ENCODE results near the gene TTC23. TPM values are rescaled to one million over a fixed set of nuclear protein-coding genes. Genes with fewer than 3 reads are reported as not detected.
A peak's percentile ranks its signal among the peaks of the same experiment; 100 is the strongest.

TTC23 gene, protein sequence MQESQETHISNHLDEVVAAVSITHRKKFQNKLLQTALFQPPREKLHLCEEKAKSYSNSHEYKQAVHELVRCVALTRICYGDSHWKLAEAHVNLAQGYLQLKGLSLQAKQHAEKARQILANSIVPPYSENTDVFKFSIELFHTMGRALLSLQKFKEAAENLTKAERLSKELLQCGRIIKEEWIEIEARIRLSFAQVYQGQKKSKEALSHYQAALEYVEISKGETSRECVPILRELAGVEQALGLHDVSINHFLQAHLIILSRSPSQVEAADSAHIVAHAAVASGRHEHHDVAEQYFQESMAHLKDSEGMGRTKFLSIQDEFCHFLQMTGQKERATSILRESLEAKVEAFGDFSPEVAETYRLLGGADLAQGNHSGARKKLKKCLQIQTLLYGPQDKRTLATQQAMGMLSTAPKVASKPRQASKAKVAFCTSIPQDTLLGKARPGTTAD
- 16.5 and 19.2 TPM in 2 replicates for polyA plus RNA-seq (2013)

DNA sequence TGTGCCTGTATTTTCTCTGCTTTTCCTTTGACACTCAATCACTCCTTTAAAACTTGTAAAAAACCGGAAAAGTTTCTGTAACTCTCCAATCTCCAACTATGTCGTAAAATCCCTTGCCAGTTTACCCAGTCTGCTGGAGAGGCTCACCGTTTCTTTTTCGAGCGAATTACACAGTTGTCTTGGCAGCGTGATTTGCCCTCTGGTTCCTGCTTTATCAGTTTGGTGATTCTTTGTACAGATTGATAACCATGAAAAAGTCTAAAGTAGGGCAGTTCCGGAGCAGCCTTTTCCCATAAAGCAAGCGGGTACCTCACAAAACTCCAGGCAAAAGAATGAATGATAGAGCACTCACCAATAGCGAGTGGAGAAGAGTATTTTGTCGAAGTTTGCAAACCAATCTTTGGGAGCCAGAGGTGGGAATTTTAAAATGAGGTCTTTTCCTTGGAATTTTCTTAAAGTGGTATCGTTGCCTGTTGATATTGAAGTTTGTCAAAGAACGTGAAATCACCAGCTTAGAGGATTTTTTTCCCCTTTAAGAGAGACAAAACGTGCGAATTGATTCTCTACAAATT, at the start of gene TTC23:
Gene TTC23 (minus strand): TSS at position 312 of the 572 bp plus-strand sequence. CDS start 20,869 bp downstream, outside the sequence.
- H3K18ac ChIP-seq (ENCODE audit: low read length) = peak within 1 kb of the TSS; percentile 29
- H2BK12ac ChIP-seq (ENCODE audit: low read length) = no peak within 1 kb of the TSS
- peaks cover 3% of the 10 kb centered on the region for H3K79me2 ChIP-seq (ENCODE audit: control insufficient read depth, insufficient read depth, low read length, poor library complexity)
- peak; percentile 27 to 47 for DNase-seq
- H3K36me3 ChIP-seq (ENCODE audit: control insufficient read depth in 1 of 2, insufficient read depth in 2 of 2, low read length in 2 of 2) = peaks cover 0 to 2% of the 10 kb centered on the region in 2 experiments
- H3K4me3 ChIP-seq (ENCODE audit: low read depth, low read length) = peak within 1 kb of the TSS; percentile 65
- H3K27ac ChIP-seq (ENCODE audit: low read depth, low read length) = peak within 1 kb of the TSS; percentile 18
- peaks cover 2 to 5% of the 10 kb centered on the region in 2 experiments for H3K4me1 ChIP-seq (ENCODE audit: control insufficient read depth in 1 of 2, insufficient read depth in 2 of 2, low read length in 2 of 2)
- WGBS (ENCODE audit: extremely low coverage, insufficient coverage, insufficient read length) = no CpG with 5 or more reads among the region's 14 CpGs
- H3K9ac ChIP-seq (ENCODE audit: low read length) = peak within 1 kb of the TSS; percentile 23
- peak within 1 kb of the TSS; percentile 63 for H4K8ac ChIP-seq (ENCODE audit: low read depth, low read length)
- no peak within 1 kb of the TSS for H3K14ac ChIP-seq (ENCODE audit: low read length)
- peak within 1 kb of the TSS; percentile 52 for H3K4me2 ChIP-seq (ENCODE audit: low read length)
- no peak within 1 kb of the TSS for H2BK120ac ChIP-seq (ENCODE audit: insufficient read depth, low read length, poor library complexity)
- no peak within 1 kb of the TSS for H3K4ac ChIP-seq (ENCODE audit: low read depth, low read length)
- H3K79me1 ChIP-seq (ENCODE audit: low read length) = peaks cover 3% of the 10 kb centered on the region
- H2AK5ac ChIP-seq (ENCODE audit: low read length) = peak within 1 kb of the TSS; percentile 74
- H2BK5ac ChIP-seq (ENCODE audit: low read depth, low read length, poor library complexity) = no peak within 1 kb of the TSS
- H3K23ac ChIP-seq (ENCODE audit: low read length) = no peak within 1 kb of the TSS
- no peaks in the 10 kb centered on the region for H3K9me3 ChIP-seq (ENCODE audit: insufficient read depth, low read depth, low read length)
- H4K12ac ChIP-seq (ENCODE audit: low read depth, low read length) = no peak within 1 kb of the TSS
- H2AFZ ChIP-seq (ENCODE audit: insufficient read depth, low read length, poor library complexity) = no peak within 1 kb of the TSS
- H3K27me3 ChIP-seq (ENCODE audit: insufficient read depth, low read length) = no peaks in the 10 kb centered on the region
- H4K91ac ChIP-seq (ENCODE audit: low read depth, low read length) = no peak within 1 kb of the TSS

DNA sequence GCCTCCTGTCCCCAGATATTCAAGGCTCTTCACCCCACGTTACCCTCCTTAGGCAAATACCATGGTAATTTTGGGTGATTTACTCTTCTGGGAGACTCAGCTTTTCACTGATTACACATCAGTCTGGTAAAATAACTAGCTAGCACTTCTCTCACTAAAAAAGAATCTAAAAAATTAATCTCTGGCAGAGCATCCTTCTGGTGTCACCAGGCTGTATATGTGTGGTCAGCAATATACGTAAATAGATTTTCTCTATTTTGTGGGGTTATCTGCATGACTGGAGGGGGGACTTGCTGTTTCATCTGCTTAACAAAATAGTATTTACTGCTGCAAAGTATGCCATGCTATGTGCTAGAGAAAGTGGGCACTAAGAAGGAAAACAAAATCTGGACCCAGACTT, 47.0 kb upstream of the TTC23 start:
- Histone ChIP-seq H3K27ac (ENCODE audit: low read depth, low read length) (no peak overlapping the region), H3K9ac (ENCODE audit: low read length) (no peak overlapping the region), H3K27me3 (ENCODE audit: insufficient read depth, low read length) (no peaks in the 10 kb centered on the region), H3K4me2 (ENCODE audit: low read length) (no peak overlapping the region), H3K4me1 (ENCODE audit: control insufficient read depth in 1 of 2, insufficient read depth in 2 of 2, low read length in 2 of 2) (no peaks in the 10 kb centered on the region), H4K91ac (ENCODE audit: low read depth, low read length) (no peak overlapping the region), H2AK5ac (ENCODE audit: low read length) (no peak overlapping the region), H3K18ac (ENCODE audit: low read length) (no peak overlapping the region), H3K79me1 (ENCODE audit: low read length) (no peaks in the 10 kb centered on the region), H2AFZ (ENCODE audit: insufficient read depth, low read length, poor library complexity) (no peak overlapping the region), H2BK12ac (ENCODE audit: low read length) (no peak overlapping the region), H2BK5ac (ENCODE audit: low read depth, low read length, poor library complexity) (no peak overlapping the region), H3K14ac (ENCODE audit: low read length) (no peak overlapping the region), H4K12ac (ENCODE audit: low read depth, low read length) (no peak overlapping the region), H3K36me3 (ENCODE audit: control insufficient read depth in 1 of 2, insufficient read depth in 2 of 2, low read length in 2 of 2) (peaks cover 0 to 3% of the 10 kb centered on the region in 2 experiments), H4K8ac (ENCODE audit: low read depth, low read length) (no peak overlapping the region), H3K4me3 (ENCODE audit: low read depth, low read length) (no peak overlapping the region), H3K23ac (ENCODE audit: low read length) (no peak overlapping the region), H3K79me2 (ENCODE audit: control insufficient read depth, insufficient read depth, low read length, poor library complexity) (no peaks in the 10 kb centered on the region), H3K4ac (ENCODE audit: low read depth, low read length) (no peak overlapping the region), H3K9me3 (ENCODE audit: insufficient read depth, low read depth, low read length) (no peaks in the 10 kb centered on the region), H2BK120ac (ENCODE audit: insufficient read depth, low read length, poor library complexity) (no peak overlapping the region)
- DNase-seq = no peak
- no CpG with 5 or more reads among the region's 2 CpGs for WGBS (ENCODE audit: extremely low coverage, insufficient coverage, insufficient read length)

DNA sequence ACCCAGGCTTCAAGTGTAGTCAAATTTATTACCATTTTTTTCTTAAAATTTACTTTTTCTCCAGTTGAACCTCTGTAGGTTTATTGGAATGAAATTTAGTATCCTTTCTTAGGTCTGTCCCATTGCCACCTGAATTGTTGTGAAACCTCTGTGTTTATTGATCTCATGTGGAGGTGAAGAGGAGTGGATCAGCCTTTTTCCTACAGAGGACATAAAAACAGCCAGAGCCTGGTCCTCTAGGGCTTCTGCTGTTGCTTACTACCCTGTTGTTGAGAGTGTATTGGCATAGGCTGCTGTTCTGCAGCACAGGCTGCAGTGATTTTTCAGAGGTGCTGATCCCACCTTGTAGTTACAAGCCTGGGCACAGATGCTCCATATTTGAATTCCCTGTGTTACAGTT, 46.5 kb upstream of the TTC23 start:
- Histone ChIP-seq H3K27me3 (ENCODE audit: insufficient read depth, low read length) (no peaks in the 10 kb centered on the region), H4K8ac (ENCODE audit: low read depth, low read length) (no peak overlapping the region), H3K23ac (ENCODE audit: low read length) (no peak overlapping the region), H3K9me3 (ENCODE audit: insufficient read depth, low read depth, low read length) (no peaks in the 10 kb centered on the region), H2BK5ac (ENCODE audit: low read depth, low read length, poor library complexity) (no peak overlapping the region), H3K79me1 (ENCODE audit: low read length) (no peaks in the 10 kb centered on the region), H3K4me3 (ENCODE audit: low read depth, low read length) (no peak overlapping the region), H3K4me1 (ENCODE audit: control insufficient read depth in 1 of 2, insufficient read depth in 2 of 2, low read length in 2 of 2) (no peaks in the 10 kb centered on the region), H3K4me2 (ENCODE audit: low read length) (no peak overlapping the region), H3K18ac (ENCODE audit: low read length) (no peak overlapping the region), H3K27ac (ENCODE audit: low read depth, low read length) (no peak overlapping the region), H2AK5ac (ENCODE audit: low read length) (no peak overlapping the region), H3K79me2 (ENCODE audit: control insufficient read depth, insufficient read depth, low read length, poor library complexity) (no peaks in the 10 kb centered on the region), H3K9ac (ENCODE audit: low read length) (no peak overlapping the region), H3K14ac (ENCODE audit: low read length) (no peak overlapping the region), H2AFZ (ENCODE audit: insufficient read depth, low read length, poor library complexity) (no peak overlapping the region), H4K91ac (ENCODE audit: low read depth, low read length) (no peak overlapping the region), H2BK120ac (ENCODE audit: insufficient read depth, low read length, poor library complexity) (no peak overlapping the region), H3K4ac (ENCODE audit: low read depth, low read length) (no peak overlapping the region), H3K36me3 (ENCODE audit: control insufficient read depth in 1 of 2, insufficient read depth in 2 of 2, low read length in 2 of 2) (peaks cover 0 to 3% of the 10 kb centered on the region in 2 experiments), H4K12ac (ENCODE audit: low read depth, low read length) (no peak overlapping the region), H2BK12ac (ENCODE audit: low read length) (no peak overlapping the region)
- DNase-seq = no peak

DNA sequence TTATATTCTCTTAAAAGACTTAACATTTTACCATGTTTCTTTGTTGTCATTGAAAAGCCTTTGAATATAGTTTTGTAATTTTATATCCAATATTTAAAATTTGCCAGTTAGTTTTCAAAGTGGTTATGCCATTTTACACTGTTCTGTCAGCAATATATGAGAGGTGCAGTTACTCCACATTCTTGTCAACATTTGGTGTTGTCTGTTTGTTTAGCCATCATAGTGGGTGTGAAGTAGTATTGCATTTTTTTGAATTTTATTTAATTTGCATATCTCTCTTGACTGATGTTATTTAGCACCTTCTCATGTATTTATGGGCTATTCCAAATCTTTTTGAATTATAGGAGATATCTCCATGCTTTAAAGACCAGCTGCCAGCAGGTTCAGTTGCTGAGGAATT, 42.3 kb upstream of the TTC23 start:
- no peak overlapping the region for H4K8ac ChIP-seq (ENCODE audit: low read depth, low read length)
- H3K27ac ChIP-seq (ENCODE audit: low read depth, low read length) = no peak overlapping the region
- H3K9ac ChIP-seq (ENCODE audit: low read length) = no peak overlapping the region
- H4K12ac ChIP-seq (ENCODE audit: low read depth, low read length) = no peak overlapping the region
- H3K27me3 ChIP-seq (ENCODE audit: insufficient read depth, low read length) = no peaks in the 10 kb centered on the region
- H3K4ac ChIP-seq (ENCODE audit: low read depth, low read length) = no peak overlapping the region
- H3K79me2 ChIP-seq (ENCODE audit: control insufficient read depth, insufficient read depth, low read length, poor library complexity) = no peaks in the 10 kb centered on the region
- H3K36me3 ChIP-seq (ENCODE audit: control insufficient read depth in 1 of 2, insufficient read depth in 2 of 2, low read length in 2 of 2) = peaks cover 0 to 3% of the 10 kb centered on the region in 2 experiments
- no peak overlapping the region for H3K4me2 ChIP-seq (ENCODE audit: low read length)
- H3K79me1 ChIP-seq (ENCODE audit: low read length) = no peaks in the 10 kb centered on the region
- H2BK5ac ChIP-seq (ENCODE audit: low read depth, low read length, poor library complexity) = no peak overlapping the region
- H3K23ac ChIP-seq (ENCODE audit: low read length) = no peak overlapping the region
- no peak overlapping the region for H2BK120ac ChIP-seq (ENCODE audit: insufficient read depth, low read length, poor library complexity)
- H3K4me3 ChIP-seq (ENCODE audit: low read depth, low read length) = no peak overlapping the region
- no peak overlapping the region for H3K14ac ChIP-seq (ENCODE audit: low read length)
- no peak overlapping the region for H2BK12ac ChIP-seq (ENCODE audit: low read length)
- DNase-seq = no peak
- H3K4me1 ChIP-seq (ENCODE audit: control insufficient read depth in 1 of 2, insufficient read depth in 2 of 2, low read length in 2 of 2) = no peaks in the 10 kb centered on the region
- no peak overlapping the region for H3K18ac ChIP-seq (ENCODE audit: low read length)
- H4K91ac ChIP-seq (ENCODE audit: low read depth, low read length) = no peak overlapping the region
- H2AK5ac ChIP-seq (ENCODE audit: low read length) = no peak overlapping the region
- H2AFZ ChIP-seq (ENCODE audit: insufficient read depth, low read length, poor library complexity) = no peak overlapping the region
- no peaks in the 10 kb centered on the region for H3K9me3 ChIP-seq (ENCODE audit: insufficient read depth, low read depth, low read length)
